Stimulated activated CD8-positive, alpha-beta memory T cell treated with anti-CD3 and anti-CD28 coated beads, Interleukin-7, amount 100 ng/mL, for 4 hours (primary cell): ENCODE data around the gene NOS2.
"Not testable (repeated sequence)": the region's sequence is repeated elsewhere in the genome, so short reads cannot be mapped to it uniquely, and the experiment has no call there.

ENCODE experiments used
- DNase-seq, 2 donors: peaks; one replicate each; pipeline ENCODE4 v3.0.0-alpha.2; 2020; ENCODE audit warnings: low read depth in 2 of 2

The NOS2 gene

DNA sequence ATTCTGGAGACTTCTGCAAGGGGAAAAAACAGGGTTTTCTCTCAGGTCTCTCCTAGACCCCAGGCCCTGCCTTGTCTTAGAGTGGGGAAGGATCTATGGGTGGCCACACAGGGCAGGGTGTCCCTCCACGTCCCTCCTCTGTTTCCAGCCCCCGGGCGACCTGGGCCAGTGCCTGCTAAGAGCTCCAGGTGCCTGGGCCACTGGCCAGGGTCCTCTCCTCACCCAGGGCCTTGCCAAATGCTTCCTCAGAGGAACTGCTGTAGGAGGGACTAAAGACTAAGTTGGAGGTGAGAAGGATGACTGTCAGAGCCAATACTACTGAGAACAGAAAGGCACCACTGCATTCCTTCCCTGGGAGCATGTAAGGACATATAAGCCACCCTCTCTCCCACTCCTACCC lies 11.4 kb downstream of the NOS2 start:
- DNase-seq, result no peak

- DNase-seq, result no peak
Observed at GRCh38 chr17:27783440-27784350, 16.6 kb downstream of the NOS2 start.

DNA sequence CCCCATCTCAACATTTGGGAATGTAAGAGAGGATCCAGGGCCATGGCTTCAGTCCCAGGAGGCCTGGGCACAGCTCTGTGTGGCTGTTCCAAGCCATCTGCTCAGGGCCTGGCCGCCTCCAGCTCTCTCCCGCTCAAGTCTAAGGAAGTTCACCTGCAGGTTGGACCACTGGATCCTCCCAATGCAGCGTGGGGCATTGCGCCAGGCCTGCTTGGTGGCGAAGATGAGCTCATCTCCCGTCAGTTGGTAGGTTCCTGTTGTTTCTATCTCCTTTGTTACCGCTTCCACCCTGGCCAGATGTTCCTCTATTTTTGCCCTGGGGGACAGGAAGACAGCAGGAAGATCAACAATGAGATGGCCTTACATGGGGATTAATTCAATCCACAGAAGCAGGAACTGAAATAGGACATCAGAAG lies 17.5 kb downstream of the NOS2 start:
- no peak for DNase-seq

DNA sequence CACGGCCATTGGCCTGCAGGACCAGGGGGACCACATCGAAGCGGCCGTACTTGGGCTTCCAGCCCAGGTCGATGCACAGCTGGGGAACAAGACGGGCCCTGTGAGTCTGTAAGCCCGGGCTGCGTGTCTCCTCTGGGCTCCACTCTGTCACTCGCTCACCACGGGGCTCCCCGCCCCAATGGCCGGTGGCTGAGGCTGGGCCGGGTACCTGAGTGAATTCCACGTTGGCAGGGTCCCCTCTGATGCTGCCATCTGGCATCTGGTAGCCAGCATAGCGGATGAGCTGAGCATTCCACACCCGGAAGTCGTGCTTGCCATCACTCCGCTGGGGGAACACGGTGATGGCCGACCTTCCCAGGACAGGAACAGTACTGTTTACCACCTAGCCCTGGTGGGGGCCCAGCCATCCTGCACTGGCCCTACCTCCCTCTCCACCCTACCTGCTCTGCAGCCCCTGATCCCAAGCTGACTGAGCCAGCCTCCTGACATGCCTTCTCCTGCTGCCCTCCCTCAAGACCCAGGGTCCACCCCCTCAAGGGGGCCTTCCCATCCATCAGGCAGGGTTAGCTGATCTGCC lies 19.4 kb downstream of the NOS2 start:
- no peak for DNase-seq

GRCh38 chr17:27780092-27780827 lies 20.1 kb downstream of the NOS2 start:
- no peak for DNase-seq

- DNase-seq, result no peak
Observed at GRCh38 chr17:27778183-27778582, 22.1 kb downstream of the NOS2 start.

DNA sequence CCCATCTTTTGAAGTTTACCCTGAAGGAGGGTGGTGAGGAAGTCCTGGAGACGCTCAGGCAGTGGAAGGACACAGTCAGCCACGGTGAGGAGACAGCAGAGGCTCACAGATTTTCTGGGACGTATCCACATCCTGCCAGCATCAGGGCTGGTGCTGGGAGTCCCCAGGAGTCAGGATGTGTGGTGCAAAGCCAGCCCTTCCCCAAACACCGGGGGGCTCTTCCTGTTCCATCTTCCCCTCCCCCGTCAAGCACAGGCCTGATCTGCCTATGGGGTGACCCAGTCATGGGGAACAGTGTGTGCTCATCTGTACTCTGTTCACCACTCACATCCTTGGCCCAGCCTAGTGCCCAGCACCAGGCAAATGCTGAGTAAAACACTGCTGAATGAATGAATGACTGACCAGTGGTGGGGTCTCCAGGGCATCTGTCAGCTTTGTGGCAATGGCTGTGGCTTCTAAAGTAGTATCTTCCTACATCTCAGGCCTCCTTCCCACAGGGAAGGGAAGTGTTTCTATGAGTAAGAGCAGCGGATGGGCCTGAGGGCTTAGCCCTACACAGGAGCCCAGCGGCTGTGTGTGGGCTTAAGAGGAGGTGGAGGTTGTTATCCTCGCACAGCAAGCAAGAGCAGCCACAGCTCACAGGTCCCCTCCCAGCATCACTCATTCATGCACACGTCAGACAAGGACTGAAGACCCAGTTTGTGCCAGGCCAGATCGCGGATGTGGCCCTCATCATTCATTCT lies 23.3 kb downstream of the NOS2 start:
- DNase-seq, result no peak

DNA sequence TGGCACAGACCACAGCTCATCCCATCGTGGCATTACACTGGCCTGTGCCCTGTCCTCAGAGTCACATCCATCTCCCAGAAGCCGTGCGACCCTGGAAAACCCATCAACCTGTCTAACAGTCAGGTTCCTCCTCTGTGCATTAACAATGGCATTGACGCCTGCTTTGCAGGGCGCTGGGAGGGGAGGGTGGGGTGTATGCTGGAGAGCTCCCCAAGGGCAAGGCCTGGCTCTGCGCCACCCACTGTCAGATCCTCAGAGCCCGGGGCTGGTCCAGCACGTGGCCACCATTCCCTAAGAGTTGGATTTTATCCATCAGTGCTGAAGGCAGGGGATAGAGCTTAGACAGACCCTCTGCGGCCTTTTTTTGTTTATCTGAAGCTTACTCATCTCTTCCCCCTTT lies 28.7 kb downstream of the NOS2 start:
- DNase-seq, result no peak

GRCh38 chr17:27770877-27771276 lies 29.5 kb downstream of the NOS2 start:
- DNase-seq, result no peak

DNA sequence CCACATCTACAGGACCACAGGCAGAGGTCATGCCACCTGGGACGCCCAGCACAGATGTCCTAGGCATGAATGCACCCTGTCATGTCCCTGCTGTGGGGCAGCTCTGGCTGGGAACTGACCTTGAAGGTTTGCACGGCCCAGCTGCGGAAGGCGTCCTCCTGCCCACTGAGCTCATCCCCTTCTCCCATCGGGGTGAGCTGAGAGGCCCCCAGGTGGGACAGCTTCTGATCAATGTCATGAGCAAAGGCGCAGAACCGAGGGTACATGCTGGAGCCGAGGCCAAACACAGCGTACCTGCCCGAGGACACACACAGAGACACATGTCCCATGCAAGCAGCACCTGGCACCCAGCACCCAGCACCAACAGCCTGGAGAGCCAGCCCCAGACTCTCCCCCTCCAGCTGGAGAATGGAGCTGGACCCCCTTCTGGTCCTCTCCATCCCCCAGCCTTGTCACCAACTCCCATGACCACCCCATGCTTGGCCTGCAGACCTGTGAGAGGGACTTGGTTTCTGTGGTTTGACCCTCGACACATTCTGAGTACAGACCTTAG lies 31.4 kb downstream of the NOS2 start:
- DNase-seq, result no peak

- DNase-seq, result no peak
Observed at GRCh38 chr17:27766438-27766837, 33.9 kb downstream of the NOS2 start.

DNA sequence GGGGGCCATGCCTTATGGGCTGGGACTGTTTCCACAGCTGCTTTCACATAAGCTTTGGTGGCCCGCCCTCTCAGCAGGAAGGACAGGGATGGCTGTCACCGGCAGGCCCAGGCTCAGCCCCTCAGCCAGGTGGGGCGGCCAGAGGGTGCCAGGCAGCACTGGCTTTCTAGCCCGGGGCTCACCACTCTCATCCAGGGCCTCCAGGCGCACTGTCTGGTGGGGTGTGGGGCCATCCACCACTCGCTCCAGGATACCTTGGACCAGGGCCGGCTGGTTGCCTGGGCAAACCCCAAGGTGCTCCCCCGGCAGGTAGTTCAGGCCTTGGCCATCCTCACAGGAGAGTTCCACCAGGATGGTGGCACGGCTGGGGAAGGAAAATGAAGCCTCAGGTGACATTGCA lies 35.0 kb downstream of the NOS2 start:
- no peak for DNase-seq

GRCh38 chr17:27764589-27764988 lies 35.7 kb downstream of the NOS2 start:
- no peak for DNase-seq

GRCh38 chr17:27762527-27763305 lies 37.6 kb downstream of the NOS2 start:
- no peak for DNase-seq

DNA sequence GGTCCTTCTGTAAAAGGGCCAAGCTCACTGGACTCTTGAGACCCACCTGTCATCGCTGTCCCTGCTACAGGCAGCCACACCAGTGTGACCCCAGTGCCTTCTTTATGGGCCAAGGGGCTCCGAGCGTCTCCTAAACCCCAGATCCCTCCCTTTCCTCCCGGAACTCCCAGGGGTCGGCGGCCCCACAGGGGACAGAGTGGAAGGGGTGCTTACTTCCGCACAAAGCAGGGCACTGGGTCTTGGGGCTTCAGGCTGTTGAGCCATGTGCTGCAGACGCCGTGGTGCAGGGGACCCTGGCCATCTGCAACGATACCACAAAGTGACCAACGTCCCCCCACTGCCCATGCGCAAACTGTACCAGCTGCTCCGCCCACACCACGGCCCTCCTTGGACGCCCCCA lies 39.4 kb downstream of the NOS2 start:
- not testable (repeated sequence) for DNase-seq

GRCh38 chr17:27760069-27760885 lies 40.1 kb downstream of the NOS2 start:
- DNase-seq, result peak; percentile 29 to 49

DNA sequence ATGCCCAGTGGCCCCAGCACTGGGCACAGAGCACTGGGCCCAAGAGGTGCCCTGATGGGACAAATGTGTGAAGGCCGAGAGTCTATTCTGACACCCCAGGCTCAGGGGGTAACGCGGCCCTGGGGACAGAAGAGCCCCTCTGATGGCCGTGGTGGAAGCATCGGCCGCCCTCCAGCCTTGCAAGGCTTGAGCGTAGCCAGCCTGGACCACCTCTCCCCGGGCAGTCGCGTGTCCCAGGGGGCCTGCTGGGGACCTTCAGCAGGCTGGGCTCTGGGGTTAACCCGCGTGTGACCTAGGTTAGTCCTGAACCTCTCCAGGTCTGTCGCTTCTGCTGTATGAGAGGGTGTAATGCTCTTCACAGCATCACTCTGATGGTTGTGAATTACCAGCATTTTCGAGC lies 40.8 kb downstream of the NOS2 start:
- no peak for DNase-seq

- DNase-seq, result peak in 1 of 2 donors; percentile 10
Observed at GRCh38 chr17:27756467-27757371, 43.6 kb downstream of the NOS2 start.
